GM21825 (cell line): ENCODE results near the gene SPATA12.

Source experiments
- ATAC-seq: cut with Tn5 transposase; IDR thresholded peaks from one replicate; pipeline ENCODE4 v1.9.1; 2021; ENCODE audit warnings: mild to moderate bottlenecking, moderate library complexity; ENCODE audit not compliant: unreplicated experiment

The SPATA12 gene

GRCh38 chr3:57060089-57060821 is at the start of gene SPATA12:
Gene SPATA12 (plus strand): TSS chr3:57060664. CDS start chr3:57073695, 13,031 bp downstream.
- ATAC-seq, result no peak

GRCh38 chr3:57011022-57011421 is 49.4 kb upstream of the SPATA12 start:
- ATAC-seq, result no peak

- no peak for ATAC-seq
Observed at GRCh38 chr3:57012847-57013246, 47.6 kb upstream of the SPATA12 start.

- ATAC-seq, result no peak
Observed at GRCh38 chr3:57015350-57015729, 45.1 kb upstream of the SPATA12 start.

- no peak for ATAC-seq
Observed at GRCh38 chr3:57015912-57016311, 44.6 kb upstream of the SPATA12 start.

GRCh38 chr3:57017459-57017845 is 43.0 kb upstream of the SPATA12 start:
- no peak for ATAC-seq

- ATAC-seq, result no peak
Observed at GRCh38 chr3:57018246-57018645, 42.2 kb upstream of the SPATA12 start.

- no peak for ATAC-seq
Observed at GRCh38 chr3:57019057-57019456, 41.4 kb upstream of the SPATA12 start.

- ATAC-seq, result no peak
Observed at GRCh38 chr3:57025237-57025636, 35.2 kb upstream of the SPATA12 start.

GRCh38 chr3:57026944-57027343 is 33.5 kb upstream of the SPATA12 start:
- ATAC-seq, result no peak

GRCh38 chr3:57029383-57029782 is 31.1 kb upstream of the SPATA12 start:
- ATAC-seq, result no peak

GRCh38 chr3:57029924-57030323 is 30.5 kb upstream of the SPATA12 start:
- no peak for ATAC-seq

GRCh38 chr3:57030721-57031120 is 29.7 kb upstream of the SPATA12 start:
- no peak for ATAC-seq

GRCh38 chr3:57031631-57032541 is 28.6 kb upstream of the SPATA12 start:
- ATAC-seq, result no peak

- no peak for ATAC-seq
Observed at GRCh38 chr3:57036952-57037351, 23.5 kb upstream of the SPATA12 start.

- ATAC-seq, result no peak
Observed at GRCh38 chr3:57038466-57039164, 21.8 kb upstream of the SPATA12 start.

GRCh38 chr3:57041674-57042073 is 18.8 kb upstream of the SPATA12 start:
- ATAC-seq, result no peak

GRCh38 chr3:57043518-57043917 is 16.9 kb upstream of the SPATA12 start:
- no peak for ATAC-seq

- ATAC-seq, result no peak
Observed at GRCh38 chr3:57046101-57046765, 14.2 kb upstream of the SPATA12 start.

- ATAC-seq, result no peak
Observed at GRCh38 chr3:57048052-57048671, 12.3 kb upstream of the SPATA12 start.
